Activated T-helper 1 cell treated with Interleukin-2 at 50 U/mL for 16 hours (primary cell): ENCODE results near the gene GFAP.
"Not testable (repeated sequence)": the region's sequence is repeated elsewhere in the genome, so short reads cannot be mapped to it uniquely, and the experiment has no call there.

Experiments used
- DNase-seq: peaks from one replicate; pipeline ENCODE4 v3.0.0-alpha.2; 2020; ENCODE audit warnings: low read depth

The GFAP gene

DNA sequence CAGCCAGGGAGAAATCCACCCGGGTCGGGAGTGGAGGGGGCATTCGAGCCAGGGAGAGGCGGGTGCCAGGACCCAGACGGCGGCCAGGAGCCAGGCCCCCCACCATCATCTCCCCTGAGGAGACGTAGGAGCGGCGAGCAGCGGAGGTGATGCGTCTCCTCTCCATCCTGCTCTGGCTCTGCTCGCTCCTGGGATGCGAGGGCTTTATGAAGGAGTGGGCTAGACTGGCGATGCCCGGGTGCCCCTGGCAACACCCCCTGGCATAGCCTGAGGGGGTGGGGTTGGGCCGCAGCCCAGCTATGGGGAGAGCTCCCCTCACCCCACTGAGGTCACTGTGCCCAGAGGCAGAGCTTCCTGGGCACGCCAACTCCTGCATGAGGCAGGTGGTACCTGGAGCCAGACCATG lies at the start of gene GFAP:
TSS of gene GFAP (minus strand) at position 180 of the 406 bp plus-strand sequence. CDS start at position 166, 14 bp downstream.
- no peak for DNase-seq

DNA sequence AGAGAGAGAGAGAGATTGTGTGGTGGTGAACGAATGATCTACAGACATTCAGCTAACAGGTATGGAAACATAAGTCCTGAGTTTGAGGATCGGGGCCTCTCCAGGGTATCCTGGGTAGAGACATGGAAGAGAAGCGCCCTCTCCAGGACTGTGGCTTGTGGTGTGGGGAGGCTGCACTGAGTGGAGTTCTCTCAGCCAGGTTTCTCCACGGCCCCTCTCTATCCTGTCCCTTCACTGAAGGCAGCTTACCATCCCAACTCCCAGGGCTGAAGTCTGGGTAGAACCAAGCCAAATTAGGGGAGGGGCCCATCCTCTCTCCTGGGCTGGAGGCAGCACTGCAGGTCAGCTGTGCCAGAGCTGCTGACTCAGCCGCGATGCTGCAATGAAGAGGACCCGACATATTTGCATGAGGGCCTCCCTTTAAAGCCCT lies 46.6 kb upstream of the GFAP start:
- DNase-seq: no peak

DNA sequence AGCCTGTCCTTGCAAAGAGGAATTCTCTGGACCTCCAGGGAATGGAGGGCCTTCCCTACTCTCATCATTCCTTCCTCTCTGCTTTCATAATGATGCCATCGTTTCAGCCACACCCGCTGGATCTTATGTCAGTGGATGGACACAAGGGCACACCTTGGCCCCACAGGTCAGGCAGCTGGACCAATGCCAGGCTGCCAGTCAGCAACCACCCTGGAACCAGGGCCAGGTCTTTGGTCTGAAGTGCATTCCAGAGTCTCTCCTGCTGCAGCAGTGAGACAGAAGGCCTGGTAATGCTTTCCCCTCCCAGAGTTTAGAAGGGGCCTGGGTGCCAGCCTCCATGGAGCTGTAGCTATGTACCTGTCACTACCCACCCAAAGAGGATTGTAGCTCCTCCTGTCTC lies 45.4 kb upstream of the GFAP start:
- DNase-seq: no peak

- no peak for DNase-seq
Measured at GRCh38 chr17:44959821-44960531, 44.7 kb upstream of the GFAP start.

- no peak for DNase-seq
Measured at GRCh38 chr17:44956998-44957981, 42.0 kb upstream of the GFAP start.

GRCh38 chr17:44955674-44956425 lies 40.5 kb upstream of the GFAP start:
- DNase-seq: no peak

DNA sequence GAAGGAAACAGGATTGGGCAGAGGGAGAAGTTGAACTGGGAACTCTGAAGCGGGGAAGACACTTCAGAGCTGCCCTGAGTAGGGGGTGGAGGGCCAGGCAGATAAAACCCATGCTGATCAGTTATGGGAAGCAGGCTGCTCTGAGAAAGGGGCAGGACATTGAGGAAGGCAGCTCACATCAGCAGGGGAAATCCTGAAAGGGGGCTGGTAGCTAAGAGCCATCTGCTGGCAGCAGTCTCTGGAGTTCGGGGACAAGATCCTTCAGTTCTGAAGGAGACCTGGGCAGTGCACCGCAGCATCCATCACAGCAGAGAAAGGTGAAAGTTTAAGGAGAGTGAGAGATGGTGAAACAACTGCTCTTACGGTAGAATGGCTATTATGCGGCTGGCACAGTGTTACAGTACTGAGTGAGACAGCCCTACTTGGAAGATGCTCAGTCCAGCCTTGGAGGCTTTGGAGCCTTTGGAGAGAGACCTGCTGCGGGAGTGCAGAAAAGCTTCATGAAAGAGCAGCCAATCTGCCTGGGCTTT lies 37.7 kb upstream of the GFAP start:
- DNase-seq: no peak

- no peak for DNase-seq
Measured at GRCh38 chr17:44948315-44948795, 33.1 kb upstream of the GFAP start.

- DNase-seq: peak; percentile 77
Measured at GRCh38 chr17:44947461-44948314, 32.4 kb upstream of the GFAP start, which contains the start of gene KIF18B. Gene KIF18B (minus strand): TSS chr17:44947773. CDS start chr17:44936344, 11,429 bp downstream.

DNA sequence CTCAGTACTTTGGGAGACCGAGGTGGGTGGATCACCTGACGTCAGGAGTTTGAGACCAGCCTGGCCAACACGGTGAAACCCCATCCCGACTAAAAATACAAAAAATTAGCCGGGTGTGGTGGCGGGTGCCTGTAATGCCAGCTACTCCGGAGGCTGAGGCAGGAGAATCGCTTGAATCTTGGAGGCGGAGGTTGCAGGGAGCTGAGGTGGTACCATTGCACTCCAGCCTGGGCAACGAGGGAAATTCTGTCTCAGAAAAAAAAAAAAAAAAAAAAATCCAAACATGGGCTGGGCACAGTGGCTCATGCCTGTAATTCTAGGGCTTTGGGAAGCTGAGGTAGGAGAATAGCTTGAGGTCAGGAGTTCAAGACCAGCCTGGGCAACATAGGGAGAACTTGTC lies 30.4 kb upstream of the GFAP start:
- not testable (repeated sequence) for DNase-seq

DNA sequence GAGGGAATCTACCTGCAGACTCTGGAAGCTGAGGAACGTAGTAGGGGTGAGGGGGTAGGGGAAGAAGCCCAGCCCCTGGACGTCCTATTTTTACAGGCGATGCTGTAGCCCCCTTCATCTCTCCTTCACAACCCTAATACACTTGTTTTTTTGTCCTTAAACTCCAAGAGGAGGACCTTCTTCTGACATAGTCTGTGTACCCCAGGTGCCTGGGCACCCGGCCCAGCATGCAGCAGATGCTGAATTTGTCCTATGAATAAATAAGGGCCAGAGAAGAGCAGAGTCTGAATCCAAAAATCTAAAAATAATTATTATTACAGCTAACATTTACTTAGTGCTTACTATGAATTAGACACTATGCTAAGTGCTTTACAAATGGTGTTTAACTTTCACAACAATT lies 27.2 kb upstream of the GFAP start:
- DNase-seq: no peak

DNA sequence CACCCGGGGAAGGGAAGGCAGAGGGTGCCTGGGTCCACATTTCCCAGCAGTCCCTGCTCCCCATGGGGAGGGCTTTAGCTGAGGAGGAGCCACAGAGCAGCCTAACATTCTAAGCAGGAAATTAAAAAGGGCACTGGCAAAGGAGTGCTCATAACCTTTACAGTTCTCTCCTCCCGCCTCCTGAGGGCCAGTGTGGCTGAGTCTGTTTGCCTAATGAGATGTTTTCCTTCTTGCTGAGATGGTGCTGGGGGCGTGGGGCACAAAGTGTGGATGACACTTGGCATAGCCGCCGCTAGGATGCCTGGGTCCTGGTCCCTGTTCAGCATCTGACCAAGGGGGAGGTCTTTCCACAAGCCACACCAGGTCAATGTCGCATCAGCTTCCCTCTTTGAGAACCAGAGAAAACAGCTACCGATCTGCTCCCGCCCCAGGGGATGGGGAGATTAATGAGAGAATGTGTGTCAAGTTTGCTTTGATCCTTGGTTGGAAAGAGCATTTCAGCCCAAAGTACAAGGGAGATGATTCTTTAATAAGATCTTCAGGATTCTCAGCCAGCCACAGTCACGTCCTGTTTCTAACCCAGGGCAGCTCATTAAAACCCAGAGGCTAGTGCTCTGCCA lies 26.5 kb upstream of the GFAP start:
- no peak for DNase-seq

GRCh38 chr17:44940768-44941167 lies 25.5 kb upstream of the GFAP start:
- DNase-seq: no peak

- DNase-seq: no peak
Measured at GRCh38 chr17:44940317-44940716, 25.0 kb upstream of the GFAP start.

DNA sequence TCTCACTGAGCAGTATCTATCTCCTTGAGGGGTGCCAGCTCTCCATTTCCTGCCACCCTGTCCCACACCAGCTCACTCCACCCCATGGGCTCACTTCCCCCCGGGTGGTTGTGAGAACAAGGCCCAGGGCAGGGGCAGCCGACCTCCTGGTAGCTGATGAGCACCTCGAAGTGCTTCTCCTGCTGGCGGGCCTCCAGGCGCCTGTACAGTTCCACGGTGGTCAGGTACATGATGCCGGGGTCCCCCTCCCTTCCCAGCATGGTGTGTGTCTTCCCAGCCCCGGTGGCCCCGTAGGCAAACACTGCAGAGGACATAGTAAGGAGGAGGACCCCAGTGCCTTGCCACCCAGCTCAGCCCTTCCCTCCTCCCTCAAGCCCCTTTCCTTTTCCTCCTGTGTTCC lies 19.8 kb upstream of the GFAP start:
- DNase-seq: no peak

DNA sequence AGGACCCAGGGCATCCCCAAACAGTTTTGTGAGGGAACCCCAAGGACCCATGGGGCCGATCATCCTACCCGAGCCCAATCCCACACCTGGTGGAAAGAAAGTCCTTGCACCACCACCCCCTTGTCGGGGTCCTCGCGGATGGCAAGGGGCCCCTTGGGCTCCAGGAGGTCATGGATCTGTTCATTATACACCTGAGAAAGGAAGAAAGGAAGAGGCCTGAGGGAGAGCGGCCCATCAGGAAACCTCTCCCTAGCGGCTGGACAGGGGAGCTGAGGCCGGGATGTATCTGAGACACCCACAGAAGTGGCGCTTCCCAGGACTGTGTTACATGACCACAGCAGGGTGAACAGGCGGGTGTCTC lies 19.4 kb upstream of the GFAP start:
- no peak for DNase-seq

DNA sequence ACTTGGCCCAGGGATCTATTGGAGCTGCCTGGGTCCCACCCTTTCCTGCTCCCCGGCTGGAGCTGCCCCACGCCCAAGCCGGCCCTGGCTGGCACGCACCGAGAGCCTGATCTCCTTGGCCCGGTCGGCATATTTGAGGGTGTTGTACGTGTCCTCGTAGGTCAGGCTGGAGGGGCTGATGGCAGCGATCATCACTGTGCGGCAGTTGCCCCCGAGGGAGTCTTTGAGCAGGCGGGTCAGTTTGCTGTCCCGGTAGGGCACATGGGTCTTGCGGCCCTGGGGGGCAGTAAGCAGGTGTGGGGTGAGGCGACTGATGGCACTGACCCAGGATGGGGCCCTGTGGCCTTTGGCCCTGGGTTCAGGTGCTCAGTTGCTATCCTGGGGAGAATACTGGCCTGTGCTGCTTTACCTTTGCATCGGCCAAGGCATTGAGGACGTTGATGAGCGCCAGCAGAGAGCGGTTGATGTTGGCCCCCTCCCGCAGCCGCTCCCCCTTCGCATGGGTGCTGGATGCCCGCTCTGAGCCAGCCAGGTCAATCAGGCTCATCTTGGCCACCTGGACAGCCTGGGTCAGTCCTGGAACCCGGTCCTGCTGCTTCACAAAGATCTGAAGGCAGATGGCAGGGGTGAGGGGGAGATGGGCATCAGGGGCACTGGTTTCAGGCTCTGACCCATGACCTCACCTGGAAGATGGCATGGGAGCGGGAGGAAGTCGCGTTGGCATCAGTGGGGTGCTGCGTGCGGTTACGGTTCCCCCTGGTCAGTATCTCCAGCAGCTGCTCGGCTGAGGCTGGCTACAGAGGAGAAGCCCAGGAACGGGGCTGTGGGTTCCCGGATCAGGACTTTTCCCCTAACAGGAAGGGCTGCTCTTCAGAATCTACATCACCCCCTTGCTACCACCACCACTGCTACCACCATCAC lies 18.8 kb upstream of the GFAP start:
- no peak for DNase-seq

DNA sequence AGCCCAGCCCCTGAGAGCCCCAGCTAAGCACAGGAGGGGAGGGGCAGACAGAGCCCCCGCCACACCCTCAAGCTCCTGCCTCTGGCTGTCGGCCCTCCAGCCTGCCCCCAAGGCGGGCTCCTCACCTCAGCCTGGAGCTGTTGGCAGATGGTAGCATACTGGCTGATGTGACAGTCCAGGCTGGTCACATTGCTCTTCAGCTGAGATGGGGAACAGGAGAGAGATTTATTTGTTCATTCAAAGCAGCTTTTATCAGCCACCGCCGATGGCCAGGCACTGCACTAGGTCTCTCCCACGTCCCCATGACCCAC lies 17.4 kb upstream of the GFAP start:
- no peak for DNase-seq

DNA sequence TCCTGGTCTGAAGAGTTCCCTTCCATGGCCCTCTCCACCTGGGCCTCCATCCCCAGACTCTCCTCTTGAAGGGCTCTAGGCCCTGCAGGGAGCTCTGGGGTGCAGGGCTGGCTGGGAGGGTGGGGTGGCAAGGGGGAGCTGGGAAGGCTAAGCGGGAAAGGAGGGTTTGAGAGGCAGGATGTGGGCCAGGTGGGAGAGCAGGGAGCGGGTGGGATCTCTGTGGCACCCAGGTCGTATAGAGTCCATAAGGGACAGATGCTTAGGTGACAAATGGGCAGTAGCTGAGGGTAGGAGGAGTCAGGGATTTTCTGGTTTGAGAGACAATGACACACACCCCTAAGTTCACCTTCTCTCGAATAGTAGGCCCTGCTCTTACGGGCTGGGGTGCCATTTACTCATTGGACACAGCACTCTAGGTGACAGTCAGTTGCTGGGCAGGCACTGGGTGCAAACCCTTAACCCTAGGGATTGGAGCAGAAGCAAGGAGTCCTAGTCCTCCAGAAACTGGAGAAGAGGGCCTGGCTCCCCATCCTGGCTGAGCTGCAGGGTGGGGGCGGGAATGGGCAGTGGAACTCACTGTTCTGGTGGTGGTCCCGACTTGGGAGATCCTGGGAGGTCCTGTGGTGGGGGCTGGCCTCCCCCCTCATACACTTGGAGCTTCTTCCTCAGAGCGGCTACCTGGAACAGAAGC lies 16.9 kb upstream of the GFAP start:
- no peak for DNase-seq
